Measurements from ENCODE around the gene TIMP2.

Gene TIMP2

DNA sequence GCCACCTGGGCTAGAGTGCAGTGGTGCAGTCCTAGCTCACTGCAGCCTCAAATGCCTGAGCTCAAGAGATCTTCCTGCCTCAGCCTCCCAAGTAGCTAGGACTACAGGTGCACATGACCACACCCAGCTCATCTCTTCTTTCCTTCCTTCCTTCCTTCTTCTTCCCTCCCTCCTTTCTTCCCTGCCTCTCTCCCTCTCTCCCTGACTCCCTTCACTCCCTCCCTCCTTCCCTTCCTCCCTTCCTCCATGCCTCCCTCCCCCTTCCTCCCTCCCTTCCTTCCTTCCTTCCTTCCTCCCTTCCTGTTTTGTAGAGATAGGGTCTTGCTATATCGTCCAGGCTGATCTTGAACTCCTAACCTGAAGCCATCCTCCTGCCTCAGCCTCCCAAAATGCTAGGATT is 61.1 kb downstream of the TIMP2 start:
- TF ChIP-seq POLR2AphosphoS5 (IDR thresholded peaks at IDR 0.05; ENCODE audit: low read depth, low read length) (no peak), POLR2A (IDR thresholded peaks at IDR 0.05; ENCODE audit: low read depth, low read length) (no peak), TAF1 (IDR thresholded peaks at IDR 0.05; ENCODE audit: borderline replicate concordance, low read depth, low read length) (no peak)
- FAIRE-seq (no peak), DNase-seq (ENCODE audit: insufficient read length) (no peak)

DNA sequence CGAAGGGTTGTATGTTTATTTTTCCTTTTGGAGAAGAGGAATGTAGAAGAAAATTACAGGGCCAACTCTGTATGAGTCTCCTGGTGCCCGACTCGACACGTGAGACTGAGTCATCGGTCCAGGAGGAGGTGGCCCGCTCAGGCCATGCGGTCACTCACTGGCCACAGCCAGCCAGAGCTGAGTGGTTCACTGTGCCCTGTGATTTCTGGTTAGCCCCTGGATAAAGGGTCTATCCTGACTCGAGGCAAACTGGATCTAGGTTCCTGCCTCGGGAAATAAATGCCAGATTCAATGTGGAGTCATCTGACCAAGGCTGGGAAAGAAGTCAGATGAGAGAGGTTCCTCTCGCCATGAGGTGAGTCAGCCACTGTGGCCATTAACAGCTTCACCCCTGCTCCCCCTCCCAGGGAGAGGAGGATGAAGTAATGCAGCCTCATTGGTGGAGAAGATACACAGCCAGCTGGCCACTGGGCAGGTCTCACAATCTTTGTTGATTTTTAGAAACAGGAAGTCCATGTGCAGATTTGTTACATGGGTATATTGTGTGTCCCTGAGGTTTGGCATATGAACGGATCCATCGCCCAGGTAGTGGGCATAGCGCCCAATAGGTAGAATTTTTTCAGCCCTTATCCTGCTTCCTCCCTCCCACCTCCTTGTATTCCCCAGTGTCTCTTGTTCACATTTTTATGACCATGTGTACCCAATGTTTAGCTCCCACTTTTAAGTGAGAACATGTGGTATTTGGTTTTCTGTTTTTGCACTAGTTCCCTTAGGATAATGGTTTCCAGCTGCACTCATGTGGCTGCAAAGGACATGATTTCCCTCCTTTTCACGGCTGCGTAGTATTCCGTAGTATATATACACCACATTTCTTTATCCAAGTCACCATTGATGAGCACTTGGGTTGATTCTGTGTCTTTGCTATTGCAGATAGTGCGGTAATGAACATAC is 62.8 kb downstream of the TIMP2 start:
- no peak for TF ChIP-seq POLR2AphosphoS5 (IDR thresholded peaks at IDR 0.05; ENCODE audit: low read depth, low read length)
- no peak for TF ChIP-seq TAF1 (IDR thresholded peaks at IDR 0.05; ENCODE audit: borderline replicate concordance, low read depth, low read length)
- TF ChIP-seq POLR2A (IDR thresholded peaks at IDR 0.05; ENCODE audit: low read depth, low read length): no peak
- no peak for FAIRE-seq
- DNase-seq (ENCODE audit: insufficient read length): no peak

DNA sequence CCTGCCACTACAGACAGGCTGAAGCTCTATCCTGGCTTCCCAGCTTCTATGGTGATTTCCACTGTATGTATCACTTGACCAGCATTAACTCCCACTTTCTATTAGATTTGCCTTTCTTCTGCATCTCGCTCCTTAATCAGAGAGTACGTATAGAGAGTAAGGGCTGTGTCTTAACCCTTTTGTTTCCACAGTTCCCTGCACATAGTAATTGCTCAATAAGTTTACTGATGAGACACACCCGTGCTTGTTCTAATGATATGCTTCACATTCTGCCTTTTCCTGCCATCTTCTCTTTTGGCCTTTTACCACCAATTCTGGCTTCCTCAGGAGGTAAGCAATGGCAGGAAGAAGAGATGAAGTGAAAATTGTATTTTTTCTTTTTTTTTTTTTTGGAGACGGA is 64.0 kb downstream of the TIMP2 start:
- FAIRE-seq (no peak), DNase-seq (ENCODE audit: insufficient read length) (no peak)
- no peak for TF ChIP-seq TAF1 (IDR thresholded peaks at IDR 0.05; ENCODE audit: borderline replicate concordance, low read depth, low read length)
- no peak for TF ChIP-seq POLR2A (IDR thresholded peaks at IDR 0.05; ENCODE audit: low read depth, low read length)
- no peak for TF ChIP-seq POLR2AphosphoS5 (IDR thresholded peaks at IDR 0.05; ENCODE audit: low read depth, low read length)

DNA sequence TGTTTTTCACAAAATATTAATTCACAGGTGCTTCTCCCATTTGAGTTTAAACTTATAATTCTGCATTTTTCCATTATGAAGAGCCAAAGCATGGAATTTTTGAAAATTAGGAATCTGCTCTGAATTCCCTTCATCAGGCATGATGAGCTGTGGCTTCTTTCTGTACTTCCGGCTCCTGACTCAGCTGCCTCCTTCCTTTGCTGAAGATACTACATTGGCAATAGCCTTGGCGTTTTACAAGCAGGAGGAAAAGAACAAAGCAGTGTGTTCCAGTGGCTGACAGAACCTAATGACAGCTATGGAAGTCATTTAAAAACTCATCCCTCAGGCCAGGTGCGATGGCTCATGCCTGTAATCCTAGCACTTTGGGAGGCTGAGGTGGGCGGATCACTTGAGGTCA is 66.1 kb downstream of the TIMP2 start:
- no peak for FAIRE-seq
- TF ChIP-seq TAF1 (IDR thresholded peaks at IDR 0.05; ENCODE audit: borderline replicate concordance, low read depth, low read length) (no peak), POLR2A (IDR thresholded peaks at IDR 0.05; ENCODE audit: low read depth, low read length) (no peak), POLR2AphosphoS5 (IDR thresholded peaks at IDR 0.05; ENCODE audit: low read depth, low read length) (no peak)
- no peak for DNase-seq (ENCODE audit: insufficient read length)

DNA sequence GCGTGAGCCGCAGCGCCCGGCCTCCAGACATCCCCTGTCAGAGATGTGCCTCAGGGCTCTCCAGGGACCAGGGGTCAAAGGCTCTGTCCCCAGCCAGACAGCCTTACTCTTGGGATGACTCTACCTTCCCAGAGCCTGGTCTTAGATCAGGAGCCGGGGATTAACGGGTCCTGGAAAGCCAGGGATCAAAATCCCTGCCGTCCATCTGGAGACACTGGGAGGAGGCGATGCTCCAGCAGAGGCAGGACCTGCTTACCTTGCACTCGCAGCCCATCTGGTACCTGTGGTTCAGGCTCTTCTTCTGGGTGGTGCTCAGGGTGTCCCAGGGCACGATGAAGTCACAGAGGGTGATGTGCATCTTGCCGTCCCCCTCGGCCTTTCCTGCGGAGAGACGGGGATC is 67.9 kb downstream of the TIMP2 start:
- no peak for FAIRE-seq
- no peak for TF ChIP-seq TAF1 (IDR thresholded peaks at IDR 0.05; ENCODE audit: borderline replicate concordance, low read depth, low read length)
- TF ChIP-seq POLR2A (IDR thresholded peaks at IDR 0.05; ENCODE audit: low read depth, low read length): no peak
- no peak for TF ChIP-seq POLR2AphosphoS5 (IDR thresholded peaks at IDR 0.05; ENCODE audit: low read depth, low read length)
- DNase-seq (ENCODE audit: insufficient read length): no peak

- no peak for DNase-seq (ENCODE audit: insufficient read length)
- FAIRE-seq: no peak
- TF ChIP-seq POLR2AphosphoS5 (IDR thresholded peaks at IDR 0.05; ENCODE audit: low read depth, low read length): no peak
Measured at GRCh38 chr17:78855561-78856165, 69.5 kb downstream of the TIMP2 start.

DNA sequence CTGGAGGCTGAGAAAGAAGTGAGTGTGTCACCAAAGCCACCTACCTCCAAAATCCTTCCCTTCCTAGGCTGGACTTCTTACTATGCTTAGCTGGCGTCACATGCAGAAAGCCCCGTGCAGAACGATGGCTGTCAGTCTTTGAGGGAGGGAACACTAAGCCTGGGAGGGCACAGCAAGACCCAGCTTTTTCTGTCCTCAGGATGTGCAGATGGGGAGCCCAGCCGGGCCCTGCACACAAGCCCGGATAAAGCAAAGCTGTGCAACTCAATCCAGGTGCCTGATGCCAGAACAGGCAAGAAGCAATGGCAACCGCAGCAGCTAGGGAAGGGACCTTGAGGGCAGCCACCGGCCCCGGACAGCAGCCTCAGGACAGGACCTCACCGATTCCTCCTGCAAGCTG is 70.7 kb downstream of the TIMP2 start:
- no peak for DNase-seq (ENCODE audit: insufficient read length)
- no peak for FAIRE-seq
- no peak for TF ChIP-seq TAF1 (IDR thresholded peaks at IDR 0.05; ENCODE audit: borderline replicate concordance, low read depth, low read length)
- no peak for TF ChIP-seq POLR2A (IDR thresholded peaks at IDR 0.05; ENCODE audit: low read depth, low read length)
- no peak for TF ChIP-seq POLR2AphosphoS5 (IDR thresholded peaks at IDR 0.05; ENCODE audit: low read depth, low read length)

- no peak for DNase-seq (ENCODE audit: insufficient read length)
- TF ChIP-seq POLR2A (IDR thresholded peaks at IDR 0.05; ENCODE audit: low read depth, low read length) (no peak), TAF1 (IDR thresholded peaks at IDR 0.05; ENCODE audit: borderline replicate concordance, low read depth, low read length) (no peak), POLR2AphosphoS5 (IDR thresholded peaks at IDR 0.05; ENCODE audit: low read depth, low read length) (no peak)
- FAIRE-seq: no peak
Measured at GRCh38 chr17:78853926-78854394, 71.2 kb downstream of the TIMP2 start.

- FAIRE-seq (no peak), DNase-seq (ENCODE audit: insufficient read length) (no peak)
- TF ChIP-seq POLR2AphosphoS5 (IDR thresholded peaks at IDR 0.05; ENCODE audit: low read depth, low read length) (no peak), TAF1 (IDR thresholded peaks at IDR 0.05; ENCODE audit: borderline replicate concordance, low read depth, low read length) (no peak), POLR2A (IDR thresholded peaks at IDR 0.05; ENCODE audit: low read depth, low read length) (no peak)
Measured at GRCh38 chr17:78852709-78853121, 72.5 kb downstream of the TIMP2 start.

GRCh38 chr17:78849026-78849425 is 76.2 kb downstream of the TIMP2 start:
- no peak for FAIRE-seq

GRCh38 chr17:78847052-78847451 is 78.1 kb downstream of the TIMP2 start:
- FAIRE-seq (no peak), DNase-seq (ENCODE audit: insufficient read length) (no peak)
- TF ChIP-seq POLR2A (IDR thresholded peaks at IDR 0.05; ENCODE audit: low read depth, low read length) (no peak), TAF1 (IDR thresholded peaks at IDR 0.05; ENCODE audit: borderline replicate concordance, low read depth, low read length) (no peak), POLR2AphosphoS5 (IDR thresholded peaks at IDR 0.05; ENCODE audit: low read depth, low read length) (no peak)

More at GRCh38 chr17:78849026-78849425, 76.2 kb downstream of the TIMP2 start:
- no peak for TF ChIP-seq POLR2AphosphoS5 (IDR thresholded peaks at IDR 0.05; ENCODE audit: low read depth, low read length)
- TF ChIP-seq TAF1 (IDR thresholded peaks at IDR 0.05; ENCODE audit: borderline replicate concordance, low read depth, low read length): no peak
- TF ChIP-seq POLR2A (IDR thresholded peaks at IDR 0.05; ENCODE audit: low read depth, low read length): no peak
- no peak for DNase-seq (ENCODE audit: insufficient read length)
